Measurements from ENCODE around the gene UBR4.
"Not testable (repeated sequence)": the region's sequence is repeated elsewhere in the genome, so short reads cannot be mapped to it uniquely, and the experiment has no call there.

Gene UBR4

GRCh38 chr1:19209990-19210771 lies at the start of gene UBR4:
TSS of gene UBR4 (minus strand) at chr1:19210266. CDS start at chr1:19210248, 18 bp downstream.
- DNase-seq (ENCODE audit: low spot score in 2 of 2) (peak; percentile 97 to 98), ATAC-seq (peak; percentile 94)
- no peaks in the 10 kb centered on the region for H3K9me3 Mint-ChIP-seq
- H3K36me3 Mint-ChIP-seq: peaks cover 62% of the 10 kb centered on the region
- H3K27ac Mint-ChIP-seq: peak within 1 kb of the TSS; percentile 95
- peak within 1 kb of the TSS; percentile 81 for H3K4me3 Mint-ChIP-seq
- H3K4me1 Mint-ChIP-seq: peaks cover 52% of the 10 kb centered on the region

GRCh38 chr1:19258353-19258752 lies 48.3 kb upstream of the UBR4 start:
- Mint-ChIP-seq H3K9me3 (no peaks in the 10 kb centered on the region), H3K4me3 (peak overlapping the region; percentile 47), H3K36me3 (peaks cover 77% of the 10 kb centered on the region), H3K27ac (peak overlapping the region; percentile 86), H3K4me1 (peaks cover 36% of the 10 kb centered on the region)
- DNase-seq (ENCODE audit: low spot score in 2 of 2) (no peak), ATAC-seq (no peak)

GRCh38 chr1:19257178-19257914 lies 47.3 kb upstream of the UBR4 start:
- H3K27ac Mint-ChIP-seq: peak overlapping the region; percentile 86

GRCh38 chr1:19256301-19256700 lies 46.2 kb upstream of the UBR4 start:
- Mint-ChIP-seq H3K27ac (peak overlapping the region; percentile 86), H3K4me1 (peaks cover 43% of the 10 kb centered on the region), H3K4me3 (peak overlapping the region; percentile 47), H3K36me3 (peaks cover 97% of the 10 kb centered on the region)
- ATAC-seq; H3K9me3 Mint-ChIP-seq; DNase-seq (ENCODE audit: low spot score in 2 of 2): not testable (repeated sequence)

More at GRCh38 chr1:19257178-19257914, 47.3 kb upstream of the UBR4 start:
- peaks cover 87% of the 10 kb centered on the region for H3K36me3 Mint-ChIP-seq
- H3K9me3 Mint-ChIP-seq: no peaks in the 10 kb centered on the region
- H3K4me1 Mint-ChIP-seq: peaks cover 43% of the 10 kb centered on the region
- DNase-seq (ENCODE audit: low spot score in 2 of 2) (peak in 1 of 2 donors; percentile 15), ATAC-seq (peak; percentile 89)
- H3K4me3 Mint-ChIP-seq: peak overlapping the region; percentile 47

- H3K4me3 Mint-ChIP-seq: no peak overlapping the region
- DNase-seq (ENCODE audit: low spot score in 2 of 2) (no peak), ATAC-seq (no peak)
- no peak overlapping the region for H3K27ac Mint-ChIP-seq
- peaks cover 100% of the 10 kb centered on the region for H3K36me3 Mint-ChIP-seq
- peaks cover 48% of the 10 kb centered on the region for H3K4me1 Mint-ChIP-seq
- H3K9me3 Mint-ChIP-seq: no peaks in the 10 kb centered on the region
Observed at GRCh38 chr1:19255288-19255687, 45.2 kb upstream of the UBR4 start.

GRCh38 chr1:19254416-19254815 lies 44.4 kb upstream of the UBR4 start:
- peaks cover 51% of the 10 kb centered on the region for H3K4me1 Mint-ChIP-seq
- no peak overlapping the region for H3K27ac Mint-ChIP-seq
- no peak overlapping the region for H3K4me3 Mint-ChIP-seq
- DNase-seq (ENCODE audit: low spot score in 2 of 2) (no peak), ATAC-seq (no peak)
- peaks cover 91% of the 10 kb centered on the region for H3K36me3 Mint-ChIP-seq
- no peaks in the 10 kb centered on the region for H3K9me3 Mint-ChIP-seq

- peak within 1 kb of the TSS; percentile 98 for H3K27ac Mint-ChIP-seq
- peak within 1 kb of the TSS; percentile 95 for H3K4me3 Mint-ChIP-seq
- H3K4me1 Mint-ChIP-seq: peaks cover 34% of the 10 kb centered on the region
- DNase-seq (ENCODE audit: low spot score in 2 of 2) (peak; percentile 96 to 99), ATAC-seq (peak; percentile 94)
- no peaks in the 10 kb centered on the region for H3K9me3 Mint-ChIP-seq
- H3K36me3 Mint-ChIP-seq: peaks cover 70% of the 10 kb centered on the region
Observed at GRCh38 chr1:19251305-19252196, 41.5 kb upstream of the UBR4 start, which contains the start of the genes EMC1 and MRTO4. TSS of gene EMC1 (minus strand) at chr1:19251524. CDS start at chr1:19251509, 15 bp downstream. TSS of gene MRTO4 (plus strand) at chr1:19251805. CDS start at chr1:19251836, 31 bp downstream.

- Mint-ChIP-seq H3K9me3 (no peaks in the 10 kb centered on the region), H3K27ac (peak overlapping the region; percentile 98), H3K4me3 (peak overlapping the region; percentile 95), H3K36me3 (peaks cover 65% of the 10 kb centered on the region), H3K4me1 (peaks cover 30% of the 10 kb centered on the region)
- ATAC-seq (no peak), DNase-seq (ENCODE audit: low spot score in 2 of 2) (peak in 1 of 2 donors; percentile 55)
Observed at GRCh38 chr1:19250629-19251304, 40.7 kb upstream of the UBR4 start.

- Mint-ChIP-seq H3K4me1 (no peaks in the 10 kb centered on the region), H3K36me3 (peaks cover 96% of the 10 kb centered on the region), H3K9me3 (no peaks in the 10 kb centered on the region), H3K27ac (peak overlapping the region; percentile 84), H3K4me3 (no peak overlapping the region)
- ATAC-seq (peak; percentile 89), DNase-seq (ENCODE audit: low spot score in 2 of 2) (peak; percentile 70 to 80)
Observed at GRCh38 chr1:19240673-19241538, 30.8 kb upstream of the UBR4 start.

- Mint-ChIP-seq H3K36me3 (peaks cover 97% of the 10 kb centered on the region), H3K9me3 (no peaks in the 10 kb centered on the region), H3K4me1 (no peaks in the 10 kb centered on the region), H3K4me3 (no peak overlapping the region), H3K27ac (peak overlapping the region; percentile 84)
- DNase-seq (ENCODE audit: low spot score in 2 of 2) (no peak), ATAC-seq (no peak)
Observed at GRCh38 chr1:19239876-19240275, 29.8 kb upstream of the UBR4 start.

- DNase-seq (ENCODE audit: low spot score in 2 of 2) (no peak), ATAC-seq (no peak)
- Mint-ChIP-seq H3K36me3 (peaks cover 97% of the 10 kb centered on the region), H3K9me3 (no peaks in the 10 kb centered on the region), H3K4me3 (no peak overlapping the region), H3K4me1 (no peaks in the 10 kb centered on the region), H3K27ac (no peak overlapping the region)
Observed at GRCh38 chr1:19234224-19234623, 24.2 kb upstream of the UBR4 start.

GRCh38 chr1:19232524-19232846 lies 22.4 kb upstream of the UBR4 start:
- DNase-seq (ENCODE audit: low spot score in 2 of 2) (no peak), ATAC-seq (no peak)
- no peak overlapping the region for H3K27ac Mint-ChIP-seq
- no peak overlapping the region for H3K4me3 Mint-ChIP-seq
- no peaks in the 10 kb centered on the region for H3K9me3 Mint-ChIP-seq
- no peaks in the 10 kb centered on the region for H3K4me1 Mint-ChIP-seq
- peaks cover 98% of the 10 kb centered on the region for H3K36me3 Mint-ChIP-seq

- H3K9me3 Mint-ChIP-seq; H3K4me1 Mint-ChIP-seq; H3K27ac Mint-ChIP-seq; DNase-seq (ENCODE audit: low spot score in 2 of 2); ATAC-seq; H3K4me3 Mint-ChIP-seq: not testable (repeated sequence)
- peaks cover 100% of the 10 kb centered on the region for H3K36me3 Mint-ChIP-seq
Observed at GRCh38 chr1:19231736-19232523, 21.9 kb upstream of the UBR4 start.

Measured in stimulated activated effector memory CD8-positive, alpha-beta T cell treated with anti-CD3 and anti-CD28 coated beads, Interleukin-12 subunit alpha, Interleukin-12 subunit beta, amount 100 ng/mL, for 72 hours (primary cell).